B cell (primary cell): ENCODE measurements around the gene FHIT. TPM values are rescaled to one million over a fixed set of nuclear protein-coding genes. Genes with fewer than 3 reads are reported as not detected.

Experiments
- ATAC-seq: fragments of 200-7000 bp; cut with Tn5 transposase; one replicate; pipeline ENCODE4 v1.10.0; 2021; ENCODE audit warnings: low read depth, mild to moderate bottlenecking, moderate number of reproducible peaks, moderate library complexity
- CTCF ChIA-PET: fragments of 350-600 bp; sonication (Branson Sonifier 250); formaldehyde crosslinking; loops from one replicate; lab custom pipeline; 2021; ENCODE audit warnings: antibody characterized with exemption, inconsistent platforms; lab: Charles Lee
- POLR2A ChIA-PET: fragments of 350-600 bp; sonication (Branson Sonifier 250); formaldehyde crosslinking; loops from one replicate; lab custom pipeline; 2021; ENCODE audit warnings: antibody characterized with exemption; lab: Charles Lee
- DNase-seq: peaks from one replicate; pipeline ENCODE4 v3.0.0; 2013
- H2AFZ ChIP-seq: 2 replicates; pipeline ENCODE4 v1.6.1; 2012; ENCODE audit warnings: mild to moderate bottlenecking, low read depth, low read length; ENCODE audit not compliant: insufficient read depth, poor library complexity, severe bottlenecking
- H3K27ac ChIP-seq, 2 donors: 1 replicate in 1 of 2; 2 replicates in 1 of 2; pipeline ENCODE4 v1.5.1; 2012 to 2013; ENCODE audit warnings: low read length in 2 of 2, mild to moderate bottlenecking in 2 of 2, moderate library complexity in 1 of 2
- H3K27me3 ChIP-seq, 4 experiments: fragments of 200-600 bp in 1 of 4; sonication (generic) in 1 of 4; replicated peaks in 1 of 4; 1 replicate in 2 of 4; 2 replicates in 2 of 4; pipeline versions ENCODE4 v1.6.1 to v1.7.0; 2013 to 2016; ENCODE audit warnings: low read length in 3 of 4, mild to moderate bottlenecking in 2 of 4, mixed read lengths in 1 of 4, moderate library complexity in 1 of 4; ENCODE audit not compliant: insufficient read depth in 4 of 4, control insufficient read depth in 3 of 4; ENCODE audit errors: control extremely low read depth in 1 of 4
- H3K36me3 ChIP-seq, 2 experiments: replicated peaks in 1 of 2; 1 replicate in 1 of 2; 2 replicates in 1 of 2; pipeline versions ENCODE4 v1.6.1 to v1.7.1; 2013; ENCODE audit warnings: low read length in 1 of 2; ENCODE audit not compliant: insufficient read depth in 2 of 2, control insufficient read depth in 1 of 2; ENCODE audit errors: control extremely low read depth in 1 of 2, extremely low read depth in 1 of 2
- H3K4me1 ChIP-seq, 2 donors: fragments of 200-600 bp in 1 of 2; sonication (generic) in 1 of 2; 1 replicate in 1 of 2; 2 replicates in 1 of 2; pipeline versions ENCODE4 v1.5.1 to v1.6.1; 2013 to 2017; ENCODE audit warnings: low read length in 2 of 2; ENCODE audit not compliant: control insufficient read depth in 2 of 2, insufficient read depth in 2 of 2
- H3K4me2 ChIP-seq: replicated peaks from 2 replicates; pipeline ENCODE3; 2012; ENCODE audit warnings: mild to moderate bottlenecking, low read depth, low read length; ENCODE audit not compliant: poor library complexity, severe bottlenecking
- H3K4me3 ChIP-seq, 5 experiments: fragments of 200-600 bp in 1 of 5; sonication (generic) in 1 of 5; 1 replicate in 3 of 5; 2 replicates in 2 of 5; pipeline versions ENCODE4 v1.5.1 to v1.7.0; 2011 to 2016; ENCODE audit warnings: low read length in 4 of 5, mild to moderate bottlenecking in 4 of 5, low read depth in 2 of 5, control low read depth in 1 of 5, moderate library complexity in 1 of 5; ENCODE audit not compliant: insufficient read depth in 1 of 5; ENCODE audit errors: control extremely low read depth in 1 of 5, extremely low read depth in 1 of 5
- H3K79me2 ChIP-seq: fragments of 200-600 bp; sonication (generic); one replicate; pipeline ENCODE4 v1.6.0; 2016; ENCODE audit warnings: low read length; ENCODE audit not compliant: control insufficient read depth, insufficient read depth
- H3K9ac ChIP-seq: fragments of 200-600 bp; sonication (generic); 2 replicates; pipeline ENCODE4 v1.6.1; 2017; ENCODE audit warnings: mild to moderate bottlenecking, low read length, moderate library complexity
- H3K9me3 ChIP-seq, 3 donors: one replicate each; pipeline versions ENCODE4 v1.6.1 to v1.7.1; 2013; ENCODE audit warnings: low read length in 2 of 3; ENCODE audit not compliant: control insufficient read depth in 2 of 3, insufficient read depth in 1 of 3; ENCODE audit errors: control extremely low read depth in 1 of 3
- H4K20me1 ChIP-seq: 2 replicates; pipeline ENCODE4 v1.6.0; 2012; ENCODE audit warnings: mild to moderate bottlenecking, low read length; ENCODE audit not compliant: insufficient read depth, control insufficient read depth, poor library complexity, severe bottlenecking
- H3K27ac Mint-ChIP-seq: one replicate; pipeline ENCODE4 v1.8.0; 2021; ENCODE audit warnings: mixed read lengths
- H3K27me3 Mint-ChIP-seq: one replicate; pipeline ENCODE4 v1.8.0; 2021; ENCODE audit warnings: mixed read lengths
- H3K4me1 Mint-ChIP-seq: one replicate; pipeline ENCODE4 v1.8.0; 2021; ENCODE audit warnings: mixed read lengths
- H3K4me3 Mint-ChIP-seq: one replicate; pipeline ENCODE4 v1.8.0; 2021; ENCODE audit warnings: mixed read lengths
- H3K9me3 Mint-ChIP-seq: one replicate; pipeline ENCODE4 v1.8.0; 2022; ENCODE audit warnings: mixed read lengths; ENCODE audit not compliant: insufficient read depth
- CTCF ChIP-seq: fragments of 200-600 bp; IDR thresholded peaks from one replicate; pipeline ENCODE4 v1.8.0; 2022; ENCODE audit warnings: antibody characterized with exemption, mild to moderate bottlenecking
- EZH2 ChIP-seq: IDR thresholded peaks from 2 replicates; pipeline ENCODE4 v1.6.1; 2012; ENCODE audit warnings: borderline replicate concordance, low read depth, mild to moderate bottlenecking, moderate library complexity, low read length; ENCODE audit not compliant: insufficient read depth, poor library complexity, severe bottlenecking
- WGBS: methylation state at CpG from one replicate; pipeline ENCODE4 v1.1.5; 2013; ENCODE audit warnings: missing lambda C conversion rate; ENCODE audit not compliant: insufficient coverage; 5-methylcytosine and 5-hydroxymethylcytosine counted together
- intact Hi-C: fragments of 100-400 bp; cut with micrococcal nuclease; formaldehyde crosslinking; loops from one replicate; pipeline ENCODE4 v1.10.0; 2022
- polyA plus RNA-seq: library from polyadenylated mRNA; depleted of rRNA; stranded (reverse); fragments of >200 nt; gene quantifications from 2 replicates; pipeline ENCODE4 v1.2.3, GENCODE V29; 2012
- total RNA-seq, 2 donors: library from RNA; stranded (reverse); fragments of 120-200 nt in 1 of 2; gene quantifications; 1 replicate in 1 of 2; 2 replicates in 1 of 2; pipeline versions ENCODE4 v1.2.3 to v1.2.4, GENCODE V29; 2013 to 2022

Gene FHIT
- total and polyA plus RNA-seq, 2 donors (not counting 1 experiment from before 2014, with no cell fraction given) = 1.7 to 7.8 TPM

- Histone ChIP-seq H4K20me1 (no peaks in the 10 kb centered on the region), H3K27me3 (no peaks in the 10 kb centered on the region), H3K9ac (no peak overlapping the region), H3K4me3 (no peak overlapping the region), H3K79me2 (no peaks in the 10 kb centered on the region), H3K4me2 (no peak overlapping the region), H3K27ac (no peak overlapping the region), H3K36me3 (no peaks in the 10 kb centered on the region), H3K9me3 (no peaks in the 10 kb centered on the region), H2AFZ (no peak overlapping the region), H3K4me1 (no peaks in the 10 kb centered on the region)
- ATAC-seq (no peak), DNase-seq (no peak)
- Mint-ChIP-seq H3K9me3 (no peaks in the 10 kb centered on the region), H3K4me3 (no peak overlapping the region), H3K27ac (no peak overlapping the region), H3K4me1 (no peaks in the 10 kb centered on the region), H3K27me3 (no peaks in the 10 kb centered on the region)
- intact Hi-C loops = no loop called here
- no CpG with 5 or more reads among the region's 2 CpGs for WGBS
- ChIA-PET CTCF (no interaction called here), POLR2A (no interaction called here)
- no peak for TF ChIP-seq CTCF
- TF ChIP-seq EZH2 = no peak
Observed at GRCh38 chr3:60571511-60571910, 679.7 kb downstream of the FHIT start.

GRCh38 chr3:60557122-60557521 is 694.1 kb downstream of the FHIT start:
- ATAC-seq = no peak
- DNase-seq = no peak
- Histone ChIP-seq H3K4me1 (peaks cover 12 to 13% of the 10 kb centered on the region in 2 donors), H2AFZ (no peak overlapping the region), H3K79me2 (no peaks in the 10 kb centered on the region), H3K27ac (no peak overlapping the region), H3K36me3 (no peaks in the 10 kb centered on the region), H3K9ac (no peak overlapping the region), H3K27me3 (no peaks in the 10 kb centered on the region), H4K20me1 (no peaks in the 10 kb centered on the region), H3K4me2 (no peak overlapping the region), H3K9me3 (no peaks in the 10 kb centered on the region), H3K4me3 (no peak overlapping the region)
- Mint-ChIP-seq H3K9me3 (no peaks in the 10 kb centered on the region), H3K4me3 (no peak overlapping the region), H3K27ac (no peak overlapping the region), H3K4me1 (peaks cover 15% of the 10 kb centered on the region), H3K27me3 (no peaks in the 10 kb centered on the region)
- CTCF ChIA-PET = no interaction called here
- no CpG with 5 or more reads among the region's 3 CpGs for WGBS
- no peak for TF ChIP-seq CTCF
- TF ChIP-seq EZH2 = no peak
- intact Hi-C loops = no loop called here
- POLR2A ChIA-PET = no interaction called here
